Mesodermal cell (in vitro differentiated cells): ENCODE results near the gene ANKRD62.

Source experiments
- H3K27ac ChIP-seq: 2 replicates; pipeline ENCODE4 v1.7.0; 2013; ENCODE audit warnings: mild to moderate bottlenecking, low read depth, low read length, moderate library complexity; ENCODE audit not compliant: severe bottlenecking
- H3K36me3 ChIP-seq: 2 replicates; pipeline ENCODE4 v1.7.1; 2013; ENCODE audit warnings: mild to moderate bottlenecking, low read length, moderate library complexity; ENCODE audit not compliant: control insufficient read depth, insufficient read depth
- H3K4me1 ChIP-seq: one replicate; pipeline ENCODE4 v1.7.1; 2013; ENCODE audit warnings: mild to moderate bottlenecking, low read length; ENCODE audit not compliant: insufficient read depth, control insufficient read depth, poor library complexity, severe bottlenecking
- H3K4me3 ChIP-seq: 2 replicates; pipeline ENCODE4 v1.7.0; 2013; ENCODE audit warnings: low read length, control low read depth, mild to moderate bottlenecking; ENCODE audit not compliant: insufficient read depth, poor library complexity, severe bottlenecking; ENCODE audit errors: extremely low read depth
- H3K9me3 ChIP-seq: 2 replicates; pipeline ENCODE4 v1.7.1; 2013; ENCODE audit warnings: mild to moderate bottlenecking, low read length, moderate library complexity; ENCODE audit not compliant: control insufficient read depth
- WGBS, 2 experiments: methylation state at CpG; one replicate each; pipeline ENCODE4 v1.1.5; 2013; ENCODE audit warnings: missing lambda C conversion rate in 2 of 2; ENCODE audit not compliant: insufficient coverage in 2 of 2; 5-methylcytosine and 5-hydroxymethylcytosine counted together

Gene ANKRD62

GRCh38 chr18:12085136-12085535, 8.5 kb upstream of the ANKRD62 start:
- Histone ChIP-seq H3K4me3 (no peak overlapping the region), H3K27ac (no peak overlapping the region), H3K36me3 (no peaks in the 10 kb centered on the region), H3K9me3 (no peaks in the 10 kb centered on the region), H3K4me1 (no peaks in the 10 kb centered on the region)
- 85 to 90% methylated on average over 10 of the region's 13 CpGs for WGBS, 2 experiments

DNA sequence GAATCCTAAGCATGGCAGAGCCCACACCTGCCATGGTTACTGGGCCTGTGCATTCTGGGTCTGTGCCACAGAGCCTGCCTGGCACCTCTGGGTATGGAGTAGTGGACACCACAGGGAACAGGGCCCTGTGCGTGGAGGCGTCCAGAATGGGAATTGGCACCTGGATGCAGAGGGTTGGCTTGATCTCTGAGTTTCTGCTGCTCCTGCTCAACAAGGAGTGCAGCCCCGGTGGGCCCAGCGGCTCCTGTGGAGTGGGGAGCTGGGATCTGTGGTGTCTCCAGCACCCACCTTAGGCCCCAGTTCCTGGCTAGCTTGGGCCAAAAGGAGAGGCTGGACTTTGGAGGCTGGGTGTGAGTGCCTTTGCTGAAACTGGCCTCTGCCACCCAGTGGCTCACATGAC, 7.9 kb upstream of the ANKRD62 start:
- H3K27ac ChIP-seq, result no peak overlapping the region
- WGBS, 2 experiments, result 91 to 100% methylated on average over 4 of the region's 4 CpGs
- no peaks in the 10 kb centered on the region for H3K4me1 ChIP-seq
- no peaks in the 10 kb centered on the region for H3K36me3 ChIP-seq
- no peaks in the 10 kb centered on the region for H3K9me3 ChIP-seq
- H3K4me3 ChIP-seq, result no peak overlapping the region

DNA sequence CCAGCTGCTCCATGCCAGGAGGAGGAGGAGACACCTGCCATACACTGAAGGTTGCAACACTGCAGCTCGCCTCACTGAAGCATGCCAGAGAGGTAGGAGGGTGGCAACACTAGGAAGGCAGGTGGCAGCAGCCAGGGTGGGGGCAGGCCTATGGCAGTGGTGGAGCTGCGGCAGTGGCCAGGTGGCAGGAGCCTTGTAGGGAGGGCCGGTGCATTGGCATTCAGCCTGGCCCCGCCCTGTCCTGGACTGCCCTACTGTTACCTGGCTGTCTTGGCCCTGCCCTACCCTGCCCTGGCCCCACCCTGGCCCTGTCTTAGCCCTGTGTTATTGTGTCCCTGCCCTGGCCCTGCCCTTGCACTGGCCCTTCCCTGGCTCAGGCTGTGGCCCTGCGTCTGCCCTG, 7.4 kb upstream of the ANKRD62 start:
- no peaks in the 10 kb centered on the region for H3K9me3 ChIP-seq
- 77% methylated on average over 5 of the region's 5 CpGs for WGBS, 2 experiments
- no peaks in the 10 kb centered on the region for H3K4me1 ChIP-seq
- no peak overlapping the region for H3K4me3 ChIP-seq
- no peak overlapping the region for H3K27ac ChIP-seq
- no peaks in the 10 kb centered on the region for H3K36me3 ChIP-seq

DNA sequence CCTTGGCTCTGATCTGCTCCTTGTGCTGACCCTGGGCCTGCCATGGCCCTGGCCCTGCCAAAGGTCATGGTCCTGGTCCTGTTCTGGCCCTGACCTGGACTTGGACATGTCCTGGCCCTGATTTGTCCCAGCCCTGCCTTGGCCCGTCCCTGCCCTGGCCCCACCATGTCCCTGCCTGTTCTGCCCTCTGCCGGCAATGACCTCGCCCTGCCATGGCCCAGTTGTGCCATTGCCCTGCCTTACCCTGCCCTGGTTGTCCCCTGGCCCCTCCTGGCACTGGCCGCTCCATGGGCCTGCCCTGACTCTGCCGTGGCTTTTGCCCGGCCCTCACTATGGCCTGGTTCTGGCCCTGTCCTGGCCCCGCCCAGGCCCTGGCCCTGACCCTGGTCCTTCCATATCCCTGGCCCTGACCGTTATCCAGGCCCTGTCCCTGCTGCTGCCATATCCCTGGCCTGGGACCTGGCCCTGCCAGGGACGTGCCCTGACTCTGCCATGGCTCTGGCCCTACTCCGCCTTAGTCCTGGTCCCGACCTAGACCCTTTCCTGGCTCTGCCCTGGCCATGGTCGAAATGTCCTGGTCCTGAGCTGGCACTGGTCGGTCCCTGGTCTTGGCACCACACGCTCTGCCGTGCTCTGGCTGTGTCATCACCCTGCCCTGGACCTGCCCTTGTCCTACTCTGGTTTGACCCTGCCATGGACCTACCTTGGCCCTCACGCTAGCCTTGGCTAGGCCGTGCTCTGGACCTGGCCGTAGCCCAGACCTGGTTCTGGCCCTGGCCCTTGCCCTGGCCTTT, 6.8 kb upstream of the ANKRD62 start:
- Histone ChIP-seq H3K4me1 (no peaks in the 10 kb centered on the region), H3K4me3 (no peak overlapping the region), H3K36me3 (no peaks in the 10 kb centered on the region), H3K9me3 (no peaks in the 10 kb centered on the region), H3K27ac (no peak overlapping the region)
- WGBS, 2 experiments, result 90 to 91% methylated on average over 18 of the region's 18 CpGs

DNA sequence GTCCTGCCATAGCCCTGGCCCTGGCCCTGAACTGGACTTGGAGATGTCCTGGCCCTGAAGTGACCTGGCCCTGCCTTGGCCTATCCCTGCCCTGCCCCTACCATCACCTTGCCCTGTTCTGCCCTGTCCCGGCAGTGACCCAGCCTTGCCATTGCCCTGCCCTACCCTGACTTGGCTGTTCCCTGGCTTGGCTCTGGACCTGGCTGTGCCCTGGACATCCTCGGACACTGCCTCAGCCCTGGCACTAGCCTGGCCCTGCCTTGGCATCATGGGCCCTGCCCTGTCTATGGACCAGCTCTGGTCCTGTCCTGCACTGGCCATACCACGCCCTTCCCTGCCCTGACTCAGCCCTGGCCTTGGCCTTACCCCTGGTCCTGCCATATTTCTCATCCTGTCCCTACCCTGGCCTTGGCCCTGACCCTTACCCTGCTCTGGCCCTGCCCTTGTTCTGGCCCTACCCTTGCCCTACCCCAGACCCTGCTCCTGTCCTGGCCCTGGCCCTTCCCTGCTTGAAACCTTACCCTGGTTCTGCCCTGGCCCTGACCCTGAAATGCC, 6.1 kb upstream of the ANKRD62 start:
- Histone ChIP-seq H3K9me3 (no peaks in the 10 kb centered on the region), H3K27ac (no peak overlapping the region), H3K4me1 (no peaks in the 10 kb centered on the region), H3K4me3 (no peak overlapping the region), H3K36me3 (no peaks in the 10 kb centered on the region)
- 79 to 81% methylated on average over 3 of the region's 3 CpGs for WGBS, 2 experiments

DNA sequence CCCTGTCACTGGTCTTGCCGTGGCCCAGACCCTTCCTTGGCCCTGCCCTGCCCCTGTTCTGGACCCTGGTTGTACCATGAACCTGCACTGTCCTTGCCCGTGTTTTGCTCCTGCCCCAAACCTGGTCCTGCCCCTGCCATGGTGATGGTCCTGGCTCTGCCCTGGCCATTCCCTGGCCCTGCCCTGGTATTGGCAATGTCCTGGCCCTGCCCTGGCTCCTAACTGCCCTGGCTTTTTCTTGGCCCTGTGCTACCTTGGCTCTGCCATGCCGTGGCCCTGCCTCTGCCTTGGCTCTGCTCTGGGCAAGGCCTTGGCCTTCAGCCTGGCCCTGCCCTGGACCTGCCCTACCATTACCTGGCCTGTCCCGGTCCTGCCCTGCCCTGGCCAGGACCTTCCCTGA, 5.5 kb upstream of the ANKRD62 start:
- H3K36me3 ChIP-seq, result no peaks in the 10 kb centered on the region
- no peak overlapping the region for H3K4me3 ChIP-seq
- H3K4me1 ChIP-seq, result no peaks in the 10 kb centered on the region
- WGBS, 2 experiments, result 86 to 89% methylated on average over 4 of the region's 4 CpGs
- H3K27ac ChIP-seq, result no peak overlapping the region
- H3K9me3 ChIP-seq, result no peaks in the 10 kb centered on the region

- H3K4me3 ChIP-seq, result no peak overlapping the region
- WGBS, 2 experiments, result 81 to 83% methylated on average over 5 of the region's 5 CpGs
Observed at GRCh38 chr18:12088731-12089375, 4.8 kb upstream of the ANKRD62 start.

DNA sequence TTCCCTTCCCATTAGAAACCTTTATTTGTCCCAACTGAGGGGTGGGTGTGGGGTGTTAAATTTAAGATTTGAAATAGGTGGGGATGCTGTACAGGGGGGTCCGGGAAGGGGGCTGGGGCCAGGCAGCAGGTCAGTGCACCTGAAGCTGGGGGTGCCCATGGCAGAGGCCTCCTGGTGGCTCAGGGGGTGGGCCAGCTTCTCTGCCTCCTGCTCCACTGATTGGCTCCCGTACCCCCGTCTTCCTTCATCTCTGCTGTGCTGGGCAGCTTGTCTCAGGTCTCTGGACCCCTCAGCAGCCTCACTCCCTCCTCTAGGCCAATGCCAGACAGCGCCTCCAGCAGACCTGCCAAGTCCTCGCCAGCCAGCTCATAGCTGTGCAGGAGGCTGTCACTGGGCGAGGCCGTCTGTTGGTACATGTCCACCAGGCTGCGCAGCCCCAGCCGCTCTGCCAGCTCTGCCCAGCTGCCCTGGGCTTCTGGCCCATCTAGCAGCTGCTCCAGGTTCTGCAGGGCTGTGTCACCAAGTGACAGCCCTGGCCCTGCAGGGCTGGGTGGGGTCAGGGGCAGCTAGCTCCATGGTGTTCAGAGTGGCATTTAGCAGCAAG, 2.0 kb upstream of the ANKRD62 start:
- Histone ChIP-seq H3K36me3 (no peaks in the 10 kb centered on the region), H3K4me3 (no peak overlapping the region), H3K27ac (no peak overlapping the region), H3K9me3 (no peaks in the 10 kb centered on the region), H3K4me1 (no peaks in the 10 kb centered on the region)
- 84 to 96% methylated on average over 4 to 9 of the region's 9 CpGs for WGBS, 2 experiments

More at GRCh38 chr18:12088731-12089375, 4.8 kb upstream of the ANKRD62 start:
- Histone ChIP-seq H3K4me1 (no peaks in the 10 kb centered on the region), H3K9me3 (no peaks in the 10 kb centered on the region), H3K36me3 (no peaks in the 10 kb centered on the region), H3K27ac (no peak overlapping the region)

DNA sequence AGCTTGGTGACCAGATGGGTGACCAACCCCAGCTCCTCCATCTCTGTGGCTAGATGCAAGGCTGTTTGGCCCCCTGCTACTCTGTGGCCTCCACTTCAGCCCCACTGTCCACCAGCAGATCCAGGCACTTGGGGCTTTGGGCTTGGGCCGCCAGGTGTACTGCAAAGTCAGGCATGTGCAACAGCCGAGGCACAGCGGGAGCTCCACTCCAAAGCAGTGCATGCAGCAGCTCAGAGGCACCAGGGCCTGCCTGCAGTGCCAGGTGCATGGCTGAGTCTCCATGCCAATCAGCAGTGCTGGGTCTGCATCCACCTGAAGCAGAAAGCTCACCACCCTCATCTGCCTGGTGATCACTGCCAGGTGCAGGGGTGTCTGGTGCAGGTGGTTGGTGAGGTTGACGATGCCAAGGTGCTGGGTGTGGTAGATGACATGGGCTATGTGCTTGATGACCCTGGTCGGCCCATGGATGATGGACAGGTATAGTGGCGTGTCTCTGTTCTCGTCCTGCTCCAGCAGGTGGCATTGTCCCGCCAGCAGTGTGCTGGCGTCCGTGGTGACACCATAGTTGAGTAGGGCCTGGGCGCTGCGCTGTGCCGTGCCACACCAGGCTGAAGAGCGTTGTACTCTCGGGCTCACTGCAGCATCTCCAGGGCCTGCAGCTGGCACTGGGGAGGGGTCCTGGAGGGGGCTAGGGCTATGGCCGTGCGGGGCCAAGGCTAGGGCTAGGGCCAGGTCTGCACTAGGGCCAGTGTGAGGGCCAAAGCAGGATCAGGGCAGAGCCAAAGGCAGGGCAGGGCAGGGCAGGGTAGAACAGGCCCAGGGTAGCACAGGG, 1.0 kb upstream of the ANKRD62 start:
- WGBS, 2 experiments, result 62 to 80% methylated on average over 10 to 13 of the region's 17 CpGs

DNA sequence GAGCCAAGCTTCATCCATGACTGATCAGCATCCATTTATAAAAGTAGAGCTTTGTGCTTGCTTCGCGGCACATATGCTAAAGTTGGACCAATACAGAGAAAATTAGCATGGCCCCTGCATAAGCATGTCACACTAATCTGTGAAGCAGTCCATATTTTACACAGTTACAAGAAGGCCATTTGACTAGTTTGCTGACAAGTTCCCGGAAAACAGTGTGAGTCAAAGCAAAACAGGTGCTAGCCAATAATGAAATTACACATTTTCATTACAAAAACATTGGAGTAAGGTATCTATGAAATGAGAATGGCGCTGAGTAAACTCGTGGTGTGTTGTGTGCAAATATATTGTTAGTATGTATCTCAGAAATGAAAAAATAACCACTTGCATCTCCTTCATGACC, 4.7 kb downstream of the ANKRD62 start:
- WGBS, 2 experiments, result 100% methylated on average over 2 of the region's 5 CpGs
- no peaks in the 10 kb centered on the region for H3K9me3 ChIP-seq
- no peaks in the 10 kb centered on the region for H3K4me1 ChIP-seq
- no peaks in the 10 kb centered on the region for H3K36me3 ChIP-seq
- H3K4me3 ChIP-seq, result no peak overlapping the region
- H3K27ac ChIP-seq, result no peak overlapping the region

More for the DNA sequence above, 1.0 kb upstream of the ANKRD62 start:
- Histone ChIP-seq H3K4me1 (no peaks in the 10 kb centered on the region), H3K4me3 (no peak overlapping the region), H3K36me3 (no peaks in the 10 kb centered on the region), H3K9me3 (no peaks in the 10 kb centered on the region), H3K27ac (no peak overlapping the region)
